ENCODE results near the gene UCHL1. TPM values are rescaled to one million over a fixed set of nuclear protein-coding genes. Genes with fewer than 3 reads are reported as not detected.
"Not testable (repeated sequence)": the region's sequence is repeated elsewhere in the genome, so short reads cannot be mapped to it uniquely, and the experiment has no call there.

The UCHL1 gene
- total RNA-seq, 6 experiments from 2014 or later = 349 to 502 (median 461) TPM

DNA sequence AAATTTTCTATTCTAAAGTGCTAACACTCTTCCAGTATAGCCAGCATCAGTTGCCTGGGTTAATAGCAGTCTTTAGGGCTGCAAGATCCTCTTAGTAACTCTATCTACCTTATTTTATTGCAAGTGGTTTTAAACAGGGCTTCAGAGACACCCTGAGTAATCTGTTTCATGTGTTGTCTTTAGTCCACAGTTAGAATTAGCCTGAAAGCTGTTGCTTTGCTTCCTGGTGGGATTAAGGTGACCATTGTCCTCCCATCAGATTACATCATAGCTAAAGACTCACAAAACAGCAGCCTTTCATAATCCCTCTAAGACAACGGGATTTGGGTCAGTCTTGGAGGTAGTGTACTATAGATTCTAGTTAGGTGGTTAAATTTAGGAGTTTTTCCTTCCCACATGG, 7.5 kb downstream of the UCHL1 start:
- peaks cover 29% of the 10 kb centered on the region for H3K36me3 Mint-ChIP-seq (ENCODE audit: low read depth)
- no peak for DNase-seq
- peaks cover 9% of the 10 kb centered on the region for H3K27me3 Mint-ChIP-seq (ENCODE audit: insufficient read depth)
- H3K9me3 Mint-ChIP-seq = no peaks in the 10 kb centered on the region
- peaks cover 5% of the 10 kb centered on the region; the same call in 1 of the 2 replicates for H3K4me1 Mint-ChIP-seq (ENCODE audit: low read depth)
- H3K27ac Mint-ChIP-seq = no peak overlapping the region
- no peak for TF ChIP-seq CTCF (IDR thresholded peaks at IDR 0.05)
- H3K4me3 Mint-ChIP-seq = no peak overlapping the region

DNA sequence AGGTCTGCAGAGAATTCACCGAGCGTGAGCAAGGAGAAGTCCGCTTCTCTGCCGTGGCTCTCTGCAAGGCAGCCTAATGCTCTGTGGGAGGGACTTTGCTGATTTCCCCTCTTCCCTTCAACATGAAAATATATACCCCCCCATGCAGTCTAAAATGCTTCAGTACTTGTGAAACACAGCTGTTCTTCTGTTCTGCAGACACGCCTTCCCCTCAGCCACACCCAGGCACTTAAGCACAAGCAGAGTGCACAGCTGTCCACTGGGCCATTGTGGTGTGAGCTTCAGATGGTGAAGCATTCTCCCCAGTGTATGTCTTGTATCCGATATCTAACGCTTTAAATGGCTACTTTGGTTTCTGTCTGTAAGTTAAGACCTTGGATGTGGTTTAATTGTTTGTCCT, 11.3 kb downstream of the UCHL1 start:
- no peak for DNase-seq
- no peaks in the 10 kb centered on the region for H3K4me1 Mint-ChIP-seq (ENCODE audit: low read depth)
- no peak overlapping the region for H3K27ac Mint-ChIP-seq
- no peak overlapping the region for H3K4me3 Mint-ChIP-seq
- peaks cover 4% of the 10 kb centered on the region for H3K27me3 Mint-ChIP-seq (ENCODE audit: insufficient read depth)
- H3K36me3 Mint-ChIP-seq (ENCODE audit: low read depth) = peaks cover 20% of the 10 kb centered on the region; the same call in 1 of the 2 replicates
- no peaks in the 10 kb centered on the region for H3K9me3 Mint-ChIP-seq
- TF ChIP-seq CTCF (IDR thresholded peaks at IDR 0.05) = no peak

- Mint-ChIP-seq H3K27ac (no peak overlapping the region), H3K4me3 (no peak overlapping the region; the same call in 1 of the 2 replicates), H3K36me3 (ENCODE audit: low read depth) (peaks cover 15% of the 10 kb centered on the region; the same call in 1 of the 2 replicates), H3K27me3 (ENCODE audit: insufficient read depth) (peaks cover 4% of the 10 kb centered on the region), H3K9me3 (no peaks in the 10 kb centered on the region), H3K4me1 (ENCODE audit: low read depth) (no peaks in the 10 kb centered on the region)
- TF ChIP-seq CTCF (IDR thresholded peaks at IDR 0.05) = no peak
- DNase-seq = no peak
Measured at GRCh38 chr4:41268721-41269517, 12.2 kb downstream of the UCHL1 start.

- Mint-ChIP-seq H3K4me1 (ENCODE audit: low read depth) (no peaks in the 10 kb centered on the region), H3K36me3 (ENCODE audit: low read depth) (peaks cover 15% of the 10 kb centered on the region; the same call in 1 of the 2 replicates), H3K4me3 (no peak overlapping the region), H3K27me3 (ENCODE audit: insufficient read depth) (peaks cover 4% of the 10 kb centered on the region), H3K27ac (no peak overlapping the region), H3K9me3 (no peaks in the 10 kb centered on the region)
- no peak for TF ChIP-seq CTCF (IDR thresholded peaks at IDR 0.05)
- DNase-seq = no peak
Measured at GRCh38 chr4:41269682-41270081, 13.0 kb downstream of the UCHL1 start.

DNA sequence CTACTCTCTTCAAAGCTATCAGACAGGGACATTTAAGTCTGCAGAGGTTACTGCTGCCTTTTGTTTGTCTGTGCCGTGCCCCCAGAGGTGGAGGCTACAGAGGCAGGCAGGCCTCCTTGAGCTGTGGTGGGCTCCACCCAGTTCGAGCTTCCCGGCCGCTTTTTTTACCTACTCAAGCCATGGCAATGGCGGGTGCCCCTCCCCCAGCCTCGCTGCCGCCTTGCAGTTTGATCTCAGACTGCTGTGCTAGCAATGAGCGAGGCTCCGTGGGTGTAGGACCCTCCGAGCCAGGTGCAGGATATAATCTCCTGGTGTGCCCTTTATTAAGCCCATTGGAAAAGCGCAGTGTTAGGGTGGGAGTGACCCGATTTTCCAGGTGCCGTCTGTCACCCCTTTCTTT, 19.2 kb downstream of the UCHL1 start:
- H3K27ac Mint-ChIP-seq; H3K36me3 Mint-ChIP-seq (ENCODE audit: low read depth); DNase-seq; H3K4me1 Mint-ChIP-seq (ENCODE audit: low read depth); H3K27me3 Mint-ChIP-seq (ENCODE audit: insufficient read depth); H3K9me3 Mint-ChIP-seq; H3K4me3 Mint-ChIP-seq: not testable (repeated sequence)

- Mint-ChIP-seq H3K27ac (no peak overlapping the region), H3K36me3 (ENCODE audit: low read depth) (no peaks in the 10 kb centered on the region), H3K9me3 (no peaks in the 10 kb centered on the region), H3K27me3 (ENCODE audit: insufficient read depth) (no peaks in the 10 kb centered on the region; the same call in 1 of the 2 replicates), H3K4me1 (ENCODE audit: low read depth) (peaks cover 11% of the 10 kb centered on the region; the same call in 1 of the 2 replicates), H3K4me3 (no peak overlapping the region)
- no peak for TF ChIP-seq CTCF (IDR thresholded peaks at IDR 0.05)
- DNase-seq = no peak
Measured at GRCh38 chr4:41280010-41280409, 23.3 kb downstream of the UCHL1 start.

All from HFFc6 (cell line).